Smooth muscle cell (in vitro differentiated cells): Measurements from ENCODE around the gene FGR. TPM values are rescaled to one million over a fixed set of nuclear protein-coding genes. Genes with fewer than 3 reads are reported as not detected.
A peak's percentile ranks its signal among the peaks of the same experiment; 100 is the strongest.

Experiments
- DNase-seq: peaks from one replicate; lab custom pipeline; 2025; ENCODE audit not compliant: unreplicated experiment; lab: John Stamatoyannopoulos, UW
- H2AFZ ChIP-seq: fragments of 200-600 bp; sonication (generic); 2 replicates; pipeline ENCODE4 v1.6.0; 2016; ENCODE audit warnings: antibody characterized with exemption, low read depth, mild to moderate bottlenecking
- H3F3A ChIP-seq: fragments of 200-600 bp; sonication (generic); 2 replicates; pipeline ENCODE4 v1.6.0; 2017; ENCODE audit warnings: antibody characterized with exemption, low read depth
- H3K27ac ChIP-seq: fragments of 200-600 bp; sonication (generic); 2 replicates; pipeline ENCODE4 v1.5.1; 2016; ENCODE audit warnings: low read depth, mild to moderate bottlenecking
- H3K27me3 ChIP-seq: fragments of 200-600 bp; sonication (generic); 2 replicates; pipeline ENCODE4 v1.6.1; 2016; ENCODE audit warnings: low read depth, mild to moderate bottlenecking
- H3K36me3 ChIP-seq: fragments of 200-600 bp; sonication (generic); 2 replicates; pipeline ENCODE4 v1.5.1; 2016; ENCODE audit warnings: low read depth
- H3K4me1 ChIP-seq: fragments of 200-600 bp; sonication (generic); 2 replicates; pipeline ENCODE4 v1.5.1; 2016; ENCODE audit warnings: low read depth
- H3K4me2 ChIP-seq: fragments of 200-600 bp; sonication (generic); 2 replicates; pipeline ENCODE4 v1.6.0; 2016; ENCODE audit warnings: mild to moderate bottlenecking
- H3K4me3 ChIP-seq: fragments of 200-600 bp; sonication (generic); 2 replicates; pipeline ENCODE4 v1.5.1; 2016; ENCODE audit warnings: mild to moderate bottlenecking
- H3K79me2 ChIP-seq: fragments of 200-600 bp; sonication (generic); 2 replicates; pipeline ENCODE4 v1.6.0; 2016; ENCODE audit warnings: low read depth, mild to moderate bottlenecking
- H3K9ac ChIP-seq: fragments of 200-600 bp; sonication (generic); 2 replicates; pipeline ENCODE4 v1.6.0; 2016; ENCODE audit warnings: low read depth
- H3K9me3 ChIP-seq: fragments of 200-600 bp; sonication (generic); replicated peaks from 2 replicates; pipeline ENCODE4 v1.5.1; 2016; ENCODE audit warnings: low read depth
- H4K20me1 ChIP-seq: fragments of 200-600 bp; sonication (generic); 2 replicates; pipeline ENCODE4 v1.6.0; 2016; ENCODE audit warnings: low read depth
- WGBS: methylation state at CpG from one replicate; pipeline ENCODE4 v1.1.7; 2016; ENCODE audit warnings: low lambda C conversion rate; 5-methylcytosine and 5-hydroxymethylcytosine counted together
- polyA plus RNA-seq: library from polyadenylated mRNA; unstranded; fragments of >200 nt; fragmentation: Nextera tagmentation; extraction: Ambion mirVana; gene quantifications from 2 replicates; pipeline ENCODE4 v1.2.1, GENCODE V29; 2016
- total RNA-seq: library from RNA; depleted of rRNA; stranded (reverse); fragments of >200 nt; gene quantifications from 2 replicates; pipeline ENCODE4 v1.2.3, GENCODE V29; 2014
- TF ChIP-seq, protein P1 (sequence below): fragments of 200-600 bp; sonication (generic); IDR thresholded peaks from 2 replicates; pipeline ENCODE4 v1.5.1; 2017; ENCODE audit warnings: borderline replicate concordance, mild to moderate bottlenecking, antibody characterized with exemption; ENCODE audit not compliant: insufficient read depth, poor library complexity, severe bottlenecking

The FGR gene
- total and polyA plus RNA-seq, 2 experiments from 2014 or later: 0.10 to 1.3 TPM

DNA sequence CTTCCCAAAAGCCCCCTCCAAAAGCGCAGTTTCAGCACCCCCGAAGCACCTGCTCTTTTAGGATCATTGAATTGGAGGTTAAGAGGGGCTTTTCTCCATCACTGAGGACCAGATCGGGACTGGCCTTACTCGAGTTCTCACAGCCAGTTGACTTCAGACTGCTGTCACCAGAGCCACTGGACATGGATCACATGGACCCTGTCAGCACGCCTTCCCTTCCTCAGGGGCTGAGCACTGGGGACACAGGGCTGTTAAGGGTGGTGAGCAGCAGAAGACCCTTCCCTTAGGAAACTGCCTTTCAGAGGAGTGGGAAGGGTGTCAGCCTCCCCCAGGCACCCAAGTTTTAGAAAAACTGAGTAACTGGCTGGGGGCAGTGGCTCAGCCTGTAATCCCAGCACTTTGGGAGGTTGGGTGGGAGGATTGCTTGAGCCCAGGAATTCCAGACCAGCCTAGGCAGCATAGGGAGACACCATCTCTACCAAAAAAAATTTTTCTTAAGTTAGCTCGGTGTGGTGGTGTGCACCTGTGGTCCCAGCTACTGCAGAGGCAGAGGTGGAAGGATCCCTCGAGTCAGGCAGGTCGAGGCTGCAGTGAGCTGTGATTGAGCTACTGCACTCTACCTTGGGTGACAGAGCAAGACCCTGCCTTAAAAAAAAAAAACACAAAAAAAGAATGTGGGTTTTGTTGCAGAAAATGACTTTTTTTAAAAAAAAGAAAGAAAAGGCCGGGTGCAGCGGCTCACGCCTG is 584 bp upstream of the FGR start:
- H3K9ac ChIP-seq: no peak overlapping the region
- no peak overlapping the region for H2AFZ ChIP-seq
- H3F3A ChIP-seq: peaks cover 5% of the 10 kb centered on the region
- H3K4me1 ChIP-seq: no peaks in the 10 kb centered on the region
- H3K27ac ChIP-seq: no peak overlapping the region
- no peak overlapping the region for H3K4me3 ChIP-seq
- H3K36me3 ChIP-seq: no peaks in the 10 kb centered on the region
- WGBS: 90% methylated on average over 11 of the region's 11 CpGs
- H3K27me3 ChIP-seq: peaks cover 9% of the 10 kb centered on the region
- no peak for DNase-seq
- H3K4me2 ChIP-seq: no peak overlapping the region
- TF ChIP-seq, protein P1, sequence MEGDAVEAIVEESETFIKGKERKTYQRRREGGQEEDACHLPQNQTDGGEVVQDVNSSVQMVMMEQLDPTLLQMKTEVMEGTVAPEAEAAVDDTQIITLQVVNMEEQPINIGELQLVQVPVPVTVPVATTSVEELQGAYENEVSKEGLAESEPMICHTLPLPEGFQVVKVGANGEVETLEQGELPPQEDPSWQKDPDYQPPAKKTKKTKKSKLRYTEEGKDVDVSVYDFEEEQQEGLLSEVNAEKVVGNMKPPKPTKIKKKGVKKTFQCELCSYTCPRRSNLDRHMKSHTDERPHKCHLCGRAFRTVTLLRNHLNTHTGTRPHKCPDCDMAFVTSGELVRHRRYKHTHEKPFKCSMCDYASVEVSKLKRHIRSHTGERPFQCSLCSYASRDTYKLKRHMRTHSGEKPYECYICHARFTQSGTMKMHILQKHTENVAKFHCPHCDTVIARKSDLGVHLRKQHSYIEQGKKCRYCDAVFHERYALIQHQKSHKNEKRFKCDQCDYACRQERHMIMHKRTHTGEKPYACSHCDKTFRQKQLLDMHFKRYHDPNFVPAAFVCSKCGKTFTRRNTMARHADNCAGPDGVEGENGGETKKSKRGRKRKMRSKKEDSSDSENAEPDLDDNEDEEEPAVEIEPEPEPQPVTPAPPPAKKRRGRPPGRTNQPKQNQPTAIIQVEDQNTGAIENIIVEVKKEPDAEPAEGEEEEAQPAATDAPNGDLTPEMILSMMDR: no peak
- H3K79me2 ChIP-seq: no peaks in the 10 kb centered on the region
- H3K9me3 ChIP-seq: no peaks in the 10 kb centered on the region
- no peaks in the 10 kb centered on the region for H4K20me1 ChIP-seq

DNA sequence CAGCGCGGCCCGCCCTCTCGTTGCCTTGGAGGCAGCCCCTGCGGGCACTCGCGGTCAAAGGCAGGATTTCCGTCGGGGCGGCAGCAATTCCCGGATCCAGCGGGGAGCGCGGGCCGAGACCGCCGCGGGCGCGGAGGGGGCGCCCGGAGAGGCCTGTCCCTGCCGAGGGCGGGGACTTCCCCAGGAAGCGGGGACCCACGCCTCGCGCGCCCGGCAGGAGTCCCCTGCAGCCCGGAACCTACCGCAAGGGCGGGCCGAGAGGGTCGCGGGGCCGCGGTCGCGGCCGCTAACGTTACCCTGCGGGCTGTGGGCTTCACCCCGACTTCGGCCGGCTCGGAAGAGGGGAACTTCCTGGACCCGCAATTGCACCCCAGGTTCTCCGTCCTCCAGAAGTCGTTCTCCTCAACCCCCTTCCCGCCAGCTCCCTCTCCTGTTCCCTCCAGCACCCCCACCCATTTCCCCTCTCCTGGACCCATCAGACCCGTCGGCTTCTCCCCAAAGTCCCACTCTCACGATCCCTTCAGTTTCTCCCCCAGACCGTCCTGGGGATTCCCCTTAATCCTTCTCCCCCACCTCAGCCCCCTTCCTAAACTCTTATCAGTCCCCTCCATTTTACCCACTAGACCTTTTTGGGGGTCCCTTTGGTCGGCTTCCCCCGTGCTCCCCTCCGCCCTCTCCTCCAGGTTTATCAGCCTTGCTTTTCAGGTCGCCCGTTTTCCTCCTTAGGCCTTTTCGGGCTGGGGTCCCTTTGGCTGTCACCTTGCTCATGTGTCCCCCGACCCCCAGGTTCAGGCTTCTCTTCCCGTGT is 604 bp downstream of the FGR start:
- Histone ChIP-seq H3F3A (peaks cover 5% of the 10 kb centered on the region), H3K4me2 (peak overlapping the region; percentile 89), H3K9ac (peak overlapping the region; percentile 57), H4K20me1 (no peaks in the 10 kb centered on the region), H3K27me3 (peaks cover 9% of the 10 kb centered on the region), H3K27ac (no peak overlapping the region), H2AFZ (peak overlapping the region; percentile 85), H3K4me1 (no peaks in the 10 kb centered on the region), H3K36me3 (no peaks in the 10 kb centered on the region), H3K79me2 (no peaks in the 10 kb centered on the region), H3K9me3 (no peaks in the 10 kb centered on the region), H3K4me3 (peak overlapping the region; percentile 48)
- 21% methylated on average over 27 of the region's 63 CpGs for WGBS
- no peak for DNase-seq
- TF ChIP-seq, protein P1: no peak

DNA sequence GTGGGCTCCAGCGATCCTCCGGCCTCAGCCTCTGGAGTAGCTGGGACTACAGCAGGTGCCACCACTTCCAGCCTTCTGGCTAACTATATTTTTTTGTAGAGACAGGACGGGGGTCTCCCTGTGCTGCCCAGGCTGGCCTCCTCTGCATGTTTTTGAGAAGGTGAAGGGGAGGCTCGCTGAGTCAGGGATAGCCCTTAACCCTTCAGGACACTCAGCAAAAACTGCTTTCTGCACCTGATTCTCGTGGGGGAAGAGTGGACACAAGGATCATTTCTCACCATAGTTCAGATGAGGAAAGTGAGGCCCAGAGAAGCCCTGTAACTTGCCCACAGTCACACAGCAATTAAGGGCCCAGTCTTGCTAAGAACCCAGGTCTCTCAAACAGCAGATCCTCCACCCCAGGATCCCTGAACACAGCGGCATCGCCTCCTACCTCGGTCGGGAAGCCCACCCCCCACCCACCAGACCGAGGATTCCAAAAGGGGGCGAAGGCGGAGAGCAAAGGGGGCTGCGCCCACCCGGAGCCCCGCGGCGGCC is 1.3 kb downstream of the FGR start:
- TF ChIP-seq, protein P1: no peak
- peak overlapping the region; percentile 48 for H3K4me3 ChIP-seq
- H3K4me1 ChIP-seq: no peaks in the 10 kb centered on the region
- no peaks in the 10 kb centered on the region for H3K79me2 ChIP-seq
- H3K27ac ChIP-seq: no peak overlapping the region
- 39% methylated on average over 17 of the region's 17 CpGs for WGBS
- peak overlapping the region; percentile 85 for H2AFZ ChIP-seq
- no peaks in the 10 kb centered on the region for H4K20me1 ChIP-seq
- peak overlapping the region; percentile 57 for H3K9ac ChIP-seq
- no peak for DNase-seq
- peak overlapping the region; percentile 89 for H3K4me2 ChIP-seq
- peaks cover 9% of the 10 kb centered on the region for H3K27me3 ChIP-seq
- H3K9me3 ChIP-seq: no peaks in the 10 kb centered on the region
- H3F3A ChIP-seq: peaks cover 5% of the 10 kb centered on the region
- no peaks in the 10 kb centered on the region for H3K36me3 ChIP-seq
